HG03196 (cell line): ENCODE measurements around the gene SCYGR2.
A peak's percentile ranks its signal among the peaks of the same experiment; 100 is the strongest.

Source experiments
- ATAC-seq: cut with Tn5 transposase; IDR thresholded peaks from one replicate; pipeline ENCODE4 v1.9.1; 2021; ENCODE audit not compliant: unreplicated experiment

Gene SCYGR2

DNA sequence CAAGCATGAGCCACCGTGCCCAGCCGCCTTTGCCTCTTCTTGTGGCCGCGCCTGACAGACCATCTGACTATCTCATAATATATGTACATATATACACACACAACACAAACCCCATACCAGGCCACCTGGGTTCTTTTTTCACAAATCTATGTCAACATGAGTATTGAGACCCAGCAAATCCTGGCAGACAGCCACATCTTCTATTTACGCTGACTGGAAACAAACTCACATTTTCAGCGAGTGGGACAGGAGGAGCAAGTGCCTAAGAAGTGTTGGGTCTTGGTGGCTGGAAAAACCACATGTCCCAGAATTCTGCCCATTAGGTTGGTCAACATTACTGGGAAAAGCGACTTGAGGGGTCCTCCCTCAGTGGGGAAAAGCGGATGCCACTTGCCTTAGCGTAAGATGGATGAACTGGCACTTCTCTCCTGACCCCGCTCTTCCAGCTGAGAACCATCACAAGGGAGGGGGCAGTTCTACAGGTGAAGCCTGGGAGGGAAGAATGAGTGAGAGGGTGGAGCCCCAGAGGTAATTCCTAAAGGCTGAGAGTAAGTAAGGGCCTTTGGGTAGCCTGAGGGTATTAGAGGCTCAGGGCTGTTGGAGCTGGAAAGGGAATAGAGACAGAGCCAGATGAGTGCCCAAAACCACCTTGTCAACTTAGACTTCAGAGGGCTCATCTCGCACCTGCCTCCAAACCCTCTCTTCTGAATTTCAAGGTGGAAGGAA lies 14.0 kb downstream of the SCYGR2 start:
- ATAC-seq: no peak

- ATAC-seq: no peak
Measured at GRCh38 chr2:227613272-227613660, 14.6 kb downstream of the SCYGR2 start.

DNA sequence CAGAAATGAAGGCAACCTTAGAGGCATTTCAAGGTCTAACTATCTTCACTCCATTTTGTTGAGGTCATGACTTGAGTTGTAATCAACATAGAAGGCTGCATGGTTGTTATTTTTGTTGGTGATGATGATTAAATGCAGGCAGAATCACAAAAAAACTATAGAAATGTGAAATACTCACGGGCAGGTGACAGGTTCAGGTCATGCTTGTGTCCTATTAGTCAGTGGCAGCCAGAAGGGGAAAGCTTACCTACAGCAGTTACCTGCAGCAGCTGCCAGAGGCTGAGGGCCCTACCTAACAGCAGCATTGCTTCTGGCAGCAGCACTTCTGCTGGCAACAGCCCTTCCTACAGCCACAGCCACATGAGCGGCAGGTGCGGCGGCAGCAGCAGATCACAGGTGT lies 15.6 kb downstream of the SCYGR2 start:
- ATAC-seq: no peak

DNA sequence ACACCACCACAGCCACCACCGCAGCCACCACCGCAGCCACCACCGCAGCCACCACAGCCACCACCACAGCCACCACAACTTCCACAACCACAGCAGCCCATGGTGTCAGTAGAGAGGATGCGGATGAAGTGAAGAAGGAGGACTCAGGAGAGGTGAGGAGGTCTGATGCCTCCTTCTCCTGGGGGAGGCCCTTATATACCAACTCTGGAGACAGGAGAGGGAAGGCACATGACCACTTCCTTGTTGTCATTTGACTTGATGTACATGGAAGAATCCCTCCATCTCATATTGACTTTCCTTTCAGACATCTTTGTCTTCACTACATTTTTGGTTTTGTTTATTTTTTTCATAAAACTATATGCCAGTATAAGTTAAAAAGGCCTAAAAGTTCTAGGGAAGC lies 16.0 kb downstream of the SCYGR2 start, which contains the start of gene SCYGR3:
Gene SCYGR3 (minus strand): TSS at position 101 of the 400 bp plus-strand sequence. CDS start 0 bp downstream, at position 101.
- ATAC-seq: no peak

- no peak for ATAC-seq
Measured at GRCh38 chr2:227615181-227615580, 16.5 kb downstream of the SCYGR2 start.

- no peak for ATAC-seq
Measured at GRCh38 chr2:227615906-227616305, 17.2 kb downstream of the SCYGR2 start.

DNA sequence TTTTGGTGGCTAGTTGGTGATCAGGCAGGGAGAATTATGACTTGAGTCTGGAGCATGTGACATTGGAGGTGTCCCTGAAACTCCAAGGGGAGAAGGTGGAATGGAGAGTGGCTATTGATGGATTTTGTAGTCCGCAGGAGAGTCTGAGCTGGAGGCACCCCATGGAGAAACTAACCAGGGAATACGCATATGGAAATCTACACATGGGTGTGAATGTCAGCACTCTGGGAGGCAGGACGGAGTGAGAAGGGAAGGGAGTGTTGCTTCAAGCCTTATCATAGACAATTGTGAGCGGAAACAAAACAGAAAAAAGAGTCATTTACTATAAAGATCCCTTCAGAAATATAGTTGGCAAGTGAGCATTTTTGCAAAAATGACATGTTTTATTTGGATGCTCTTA lies 17.9 kb downstream of the SCYGR2 start:
- ATAC-seq: no peak

DNA sequence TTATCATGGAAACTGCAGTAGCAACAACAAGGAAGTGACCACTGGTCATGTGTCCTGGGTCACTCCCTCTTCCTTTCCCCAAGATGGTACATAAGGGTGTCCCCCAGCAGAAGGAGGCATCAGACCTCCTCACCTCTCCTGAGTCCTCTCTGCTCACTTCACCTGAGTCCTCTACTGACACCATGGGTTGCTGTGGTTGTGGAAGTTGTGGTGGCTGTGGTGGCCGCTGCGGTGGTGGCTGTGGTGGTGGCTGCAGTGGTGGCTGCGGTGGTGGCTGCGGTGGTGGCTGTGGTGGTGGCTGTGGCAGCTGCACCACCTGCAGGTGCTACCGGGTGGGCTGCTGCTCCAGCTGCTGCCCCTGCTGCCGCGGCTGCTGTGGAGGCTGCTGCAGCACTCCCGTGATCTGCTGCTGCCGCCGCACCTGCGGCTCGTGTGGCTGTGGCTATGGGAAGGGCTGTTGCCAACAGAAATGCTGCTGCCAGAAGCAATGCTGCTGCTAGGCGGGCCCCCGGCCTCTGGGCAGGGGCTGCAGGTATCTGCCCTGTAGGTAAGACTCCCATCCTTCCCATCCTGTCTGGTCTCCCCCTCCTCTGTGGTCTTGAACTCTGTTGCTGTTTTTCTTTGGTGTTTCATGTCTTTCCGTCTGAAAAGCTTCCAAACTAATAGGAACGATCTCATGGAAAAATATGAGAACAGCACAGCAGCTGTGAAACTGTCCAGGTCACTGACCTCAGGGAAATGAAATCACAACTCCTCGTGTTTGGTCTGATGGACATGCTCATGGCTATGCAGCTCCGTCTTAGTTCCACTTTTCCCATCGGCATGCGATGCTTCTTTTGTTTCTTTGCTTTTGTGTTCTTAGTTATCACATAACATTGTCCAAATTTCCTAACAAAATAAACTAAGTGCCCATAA lies 18.9 kb downstream of the SCYGR2 start, which contains the start of gene SCYGR4:
Gene SCYGR4 (plus strand): TSS at position 183 of the 915 bp plus-strand sequence. CDS start 0 bp downstream, at position 183.
- no peak for ATAC-seq

GRCh38 chr2:227623226-227623625 lies 24.5 kb downstream of the SCYGR2 start:
- no peak for ATAC-seq

DNA sequence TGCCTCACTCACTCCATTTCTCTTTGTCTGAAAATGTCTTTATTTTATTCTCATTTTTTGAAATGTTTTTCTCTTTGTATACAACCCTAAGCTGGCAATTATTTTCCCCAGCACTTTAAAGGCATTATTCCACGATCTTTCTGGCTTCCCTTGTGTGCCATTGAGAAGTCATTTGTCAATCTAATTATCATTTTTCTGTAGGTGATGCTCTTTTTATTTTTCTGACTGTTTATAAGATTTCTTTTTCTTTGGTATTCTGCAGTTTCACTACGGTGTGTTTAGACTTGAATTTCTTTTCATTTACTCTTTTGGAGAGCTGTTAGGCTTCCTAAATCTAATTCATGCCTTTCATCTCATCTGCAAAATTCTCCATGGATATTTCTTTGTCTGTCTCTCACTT lies 26.7 kb downstream of the SCYGR2 start:
- ATAC-seq: no peak

DNA sequence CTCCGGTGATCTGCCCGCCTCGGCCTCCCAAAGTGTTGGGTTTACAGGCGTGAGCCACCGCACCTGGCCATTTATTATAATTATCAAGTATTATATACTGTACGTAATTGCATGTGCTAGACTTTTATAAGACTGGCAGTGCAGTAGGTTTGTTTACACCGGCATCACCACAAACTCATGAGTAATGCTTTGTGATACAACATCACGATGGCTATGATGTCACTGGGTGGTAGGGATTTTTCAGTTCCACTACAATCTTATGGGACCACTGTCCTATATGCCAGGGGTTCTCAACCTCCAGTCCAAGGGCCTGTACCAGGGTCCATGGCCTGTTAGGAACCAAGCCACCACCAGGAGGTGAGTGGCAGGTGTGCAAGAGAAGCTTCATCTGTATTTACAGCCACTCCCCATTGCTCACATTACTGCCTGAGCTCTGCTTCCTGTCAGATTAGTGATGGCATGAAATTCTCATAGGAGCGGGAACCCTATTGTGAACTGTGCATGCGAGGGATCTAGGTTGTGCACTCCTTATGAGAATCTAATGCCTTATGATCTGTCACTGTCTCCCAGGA lies 28.0 kb downstream of the SCYGR2 start:
- ATAC-seq: no peak

DNA sequence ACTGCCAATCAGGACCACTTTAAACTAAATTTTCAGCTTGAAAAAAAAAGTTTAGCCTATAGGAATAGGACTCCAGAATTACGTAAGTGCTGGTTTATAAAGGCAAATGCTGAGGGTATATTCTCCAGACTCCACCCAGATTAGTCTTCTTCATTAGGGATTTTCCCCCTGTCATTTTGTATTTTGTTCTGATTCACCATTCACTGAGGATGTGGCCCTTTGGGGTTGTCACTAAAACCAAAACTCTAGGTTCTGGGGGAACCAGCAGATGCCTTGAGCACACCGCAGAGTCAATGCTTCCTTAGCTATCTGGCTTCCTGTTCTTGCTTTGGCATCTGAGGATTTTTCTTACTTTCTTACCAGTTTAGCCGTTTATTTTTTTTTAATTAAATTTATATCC lies 29.1 kb downstream of the SCYGR2 start:
- peak; percentile 94 for ATAC-seq

GRCh38 chr2:227629435-227629834 lies 30.7 kb downstream of the SCYGR2 start:
- ATAC-seq: no peak

- ATAC-seq: no peak
Measured at GRCh38 chr2:227630322-227630721, 31.6 kb downstream of the SCYGR2 start.

GRCh38 chr2:227632827-227633226 lies 34.1 kb downstream of the SCYGR2 start:
- ATAC-seq: no peak

- no peak for ATAC-seq
Measured at GRCh38 chr2:227634201-227634600, 35.5 kb downstream of the SCYGR2 start.

- no peak for ATAC-seq
Measured at GRCh38 chr2:227642656-227643055, 44.0 kb downstream of the SCYGR2 start.

DNA sequence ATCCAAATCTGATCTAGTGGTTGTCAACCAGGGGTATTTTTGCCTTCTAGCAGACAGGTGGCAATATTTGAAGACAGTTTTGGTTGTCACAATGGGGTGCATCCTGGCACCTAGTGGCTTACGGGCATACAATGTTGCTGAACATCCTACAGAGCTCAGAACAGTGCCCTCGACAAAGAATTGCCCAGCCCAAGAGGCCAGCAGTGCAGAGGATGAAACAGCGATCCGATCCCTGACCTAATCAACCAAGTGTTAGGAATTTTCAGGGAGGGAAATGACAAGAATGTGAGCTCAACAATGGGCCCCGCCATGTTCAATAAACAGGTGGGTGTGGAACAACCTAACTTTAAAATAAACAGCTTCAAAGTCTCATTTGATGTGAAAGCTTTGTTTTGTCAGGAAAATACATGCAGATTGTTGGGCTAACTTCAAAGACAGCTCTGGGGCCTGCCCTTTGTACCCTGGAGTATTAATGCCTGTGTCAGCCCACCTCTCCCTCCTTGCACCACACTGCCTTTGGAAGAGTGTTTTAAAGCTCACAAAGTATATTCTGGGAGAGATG lies 45.4 kb downstream of the SCYGR2 start:
- ATAC-seq: no peak
